RPMI7951 (cell line): ENCODE data around the gene AATF. TPM values are rescaled to one million over a fixed set of nuclear protein-coding genes. Genes with fewer than 3 reads are reported as not detected.

ENCODE experiments used
- DNase-seq: peaks from one replicate; pipeline ENCODE4 v3.0.0-alpha.2; 2012; ENCODE audit warnings: low read depth
- total RNA-seq: library from RNA; depleted of rRNA; stranded (reverse); fragments of >200 nt; shearing (Covaris generic); gene quantifications from 2 replicates; pipeline ENCODE4 v1.2.3, GENCODE V29; 2014

The AATF gene
- total RNA-seq, 1 experiment from 2014 or later = 27.0 TPM

DNA sequence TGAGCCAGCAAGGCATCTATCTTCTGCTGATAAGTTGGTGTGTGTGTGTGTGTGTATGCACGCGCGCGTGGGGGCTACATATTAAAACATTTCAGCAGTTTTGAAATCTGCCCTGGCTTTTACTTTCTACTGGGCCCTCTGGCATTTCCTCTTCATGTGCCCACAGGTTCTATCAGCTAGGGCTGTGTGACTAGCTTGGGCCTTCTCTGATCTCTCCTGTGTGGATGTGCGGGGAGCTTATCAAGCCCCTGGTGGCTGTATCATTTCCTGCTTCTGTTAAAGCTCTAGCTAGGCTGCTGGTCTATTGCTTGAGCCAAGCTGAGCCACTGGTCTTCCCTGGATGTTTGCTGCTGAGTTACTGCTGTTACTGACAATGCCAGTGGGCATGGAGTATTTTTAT lies 132.5 kb downstream of the AATF start:
- DNase-seq = no peak

GRCh38 chr17:37082311-37082860 lies 133.6 kb downstream of the AATF start:
- no peak for DNase-seq

DNA sequence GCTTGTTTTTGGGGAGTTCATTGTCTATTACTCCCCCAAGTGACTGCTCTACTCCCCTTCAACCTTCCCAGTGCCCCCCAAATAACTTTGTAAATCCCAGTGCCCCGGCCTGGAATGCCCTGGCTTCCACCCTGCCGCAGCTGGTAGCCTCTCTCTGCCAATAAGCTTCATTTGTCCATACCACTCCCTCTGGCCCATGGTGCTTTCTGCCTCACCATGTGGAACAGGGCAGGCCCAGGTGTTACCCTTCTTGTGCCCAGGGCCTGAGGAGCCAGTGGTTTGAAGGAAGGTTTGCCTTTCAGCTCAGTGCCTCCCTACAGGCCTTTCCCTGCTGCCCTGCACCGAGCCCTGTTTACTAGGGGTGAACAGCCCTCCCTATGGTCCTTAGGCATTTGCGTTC lies 134.2 kb downstream of the AATF start:
- DNase-seq = no peak

DNA sequence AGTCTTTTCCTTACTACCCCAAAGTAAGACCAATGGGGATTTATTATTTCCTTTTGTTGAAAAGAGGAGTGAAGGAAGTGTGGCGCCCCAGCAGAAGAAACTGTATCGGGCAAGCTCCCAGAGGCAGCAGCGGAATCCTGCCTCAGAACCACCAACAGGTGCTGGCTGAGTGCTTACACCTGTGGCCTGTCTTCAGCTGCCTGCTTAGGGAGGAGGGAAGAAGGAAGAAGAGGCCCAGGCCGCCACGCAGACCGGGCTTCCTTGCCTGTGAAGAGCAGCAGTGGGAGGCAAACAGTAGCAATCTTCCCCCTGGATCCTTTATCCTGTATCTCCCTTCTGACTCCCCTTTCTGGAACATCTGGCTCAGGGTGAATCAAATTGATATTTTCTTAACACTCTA lies 134.7 kb downstream of the AATF start:
- DNase-seq = no peak

GRCh38 chr17:37084372-37084771 lies 135.6 kb downstream of the AATF start:
- no peak for DNase-seq

DNA sequence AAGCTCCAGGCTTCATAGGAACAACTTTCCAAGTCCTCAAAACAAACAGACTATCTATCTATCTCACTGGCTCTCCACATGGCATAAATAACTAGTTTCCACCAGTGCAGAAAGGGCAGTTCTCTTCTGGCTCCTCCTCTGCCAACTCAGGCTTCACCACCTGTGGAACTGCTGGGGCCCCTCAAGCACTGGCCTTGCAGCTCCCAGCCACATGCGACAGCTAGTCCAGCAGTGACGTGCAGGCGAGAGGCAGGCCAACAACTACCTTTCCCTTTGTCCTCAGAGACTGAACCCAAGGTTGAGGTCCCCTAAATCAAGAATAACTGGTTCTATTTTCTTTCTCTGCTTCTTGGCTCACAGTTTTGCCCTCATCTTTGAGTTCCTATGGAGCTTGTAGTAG lies 137.6 kb downstream of the AATF start:
- DNase-seq = no peak

DNA sequence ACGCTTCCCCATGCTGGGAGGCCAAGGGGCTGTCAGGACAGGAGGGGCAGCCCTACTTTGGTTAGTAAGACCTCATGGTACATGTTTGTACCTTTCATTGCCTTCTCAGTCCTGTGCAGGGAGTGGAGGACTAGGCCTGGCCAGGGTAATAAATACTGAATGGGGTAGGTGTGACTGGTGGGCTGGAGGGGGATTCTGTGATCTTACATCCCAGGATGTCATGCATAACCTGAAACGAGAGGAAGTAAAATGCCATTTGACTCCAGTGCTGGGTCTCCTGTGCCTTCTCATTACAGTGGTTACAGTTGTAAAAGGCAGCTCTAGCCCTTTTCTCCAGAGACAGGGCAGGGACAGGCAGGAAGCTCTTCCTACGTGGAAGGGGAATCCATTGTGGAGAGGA lies 138.2 kb downstream of the AATF start:
- no peak for DNase-seq

- no peak for DNase-seq
Observed at GRCh38 chr17:37087683-37088082, 138.9 kb downstream of the AATF start.

DNA sequence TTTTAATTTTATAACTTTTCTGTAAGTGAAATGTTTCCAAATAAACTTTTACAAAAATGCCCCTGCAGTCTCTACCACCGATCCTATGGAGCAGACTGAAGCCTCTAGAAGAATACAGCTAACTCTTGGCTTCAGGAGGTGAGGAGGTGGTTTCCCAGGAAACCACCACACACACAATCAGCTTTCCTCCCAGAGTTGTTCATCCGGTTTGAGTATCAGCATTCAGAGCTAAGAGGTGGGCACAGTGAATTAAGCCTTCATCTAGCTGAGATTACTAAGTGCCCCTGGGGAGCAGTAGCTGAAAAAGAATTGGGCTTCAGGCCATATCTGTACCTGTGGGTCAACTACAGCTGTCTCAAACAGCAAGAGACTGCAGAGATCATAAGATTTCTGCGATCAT lies 139.7 kb downstream of the AATF start:
- no peak for DNase-seq

- DNase-seq = no peak
Observed at GRCh38 chr17:37088913-37089312, 140.2 kb downstream of the AATF start.

- no peak for DNase-seq
Observed at GRCh38 chr17:37089956-37090355, 141.2 kb downstream of the AATF start.

DNA sequence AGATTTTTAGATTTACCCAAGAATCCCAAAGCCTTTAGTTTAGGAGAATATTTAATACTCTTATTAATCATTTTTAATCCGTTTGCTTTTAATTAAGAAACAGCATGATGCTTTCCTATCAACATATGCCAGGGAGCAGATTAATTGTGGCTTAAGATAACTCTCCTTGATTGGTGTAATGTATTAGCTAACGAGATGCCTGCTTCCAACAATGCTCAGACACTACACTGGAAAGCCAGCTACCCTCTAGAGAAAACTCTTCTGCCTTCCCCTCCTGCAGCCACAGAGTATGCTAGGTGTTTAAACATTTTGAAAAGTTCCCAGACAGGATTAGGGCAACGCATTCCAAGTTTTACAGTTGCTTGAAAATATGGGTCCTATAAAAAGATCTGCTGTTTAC lies 142.2 kb downstream of the AATF start:
- DNase-seq = no peak

- DNase-seq = no peak
Observed at GRCh38 chr17:37092071-37092470, 143.3 kb downstream of the AATF start.

GRCh38 chr17:37092701-37093100 lies 143.9 kb downstream of the AATF start:
- DNase-seq = no peak

- DNase-seq = peak; percentile 35
Observed at GRCh38 chr17:37094391-37094790, 145.6 kb downstream of the AATF start.

DNA sequence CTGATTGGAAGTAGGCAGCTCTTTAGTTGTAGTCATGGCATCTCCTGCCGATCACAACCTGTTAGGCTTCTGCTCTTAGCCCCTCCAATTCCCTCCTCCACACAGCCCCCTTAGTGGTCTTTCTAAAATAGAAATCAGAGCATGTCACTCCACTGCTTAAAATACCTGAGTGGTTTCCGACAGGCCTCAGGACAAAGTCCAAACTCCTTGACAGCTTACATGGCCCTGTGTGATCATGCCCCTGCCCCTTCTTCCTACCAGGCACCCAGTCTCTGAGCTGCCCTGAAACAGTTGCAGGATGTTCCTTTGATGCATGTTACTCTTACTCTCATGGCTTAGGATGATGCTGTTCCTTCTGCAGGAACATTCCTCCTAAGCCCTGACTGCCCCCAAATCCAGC lies 147.3 kb downstream of the AATF start:
- no peak for DNase-seq

DNA sequence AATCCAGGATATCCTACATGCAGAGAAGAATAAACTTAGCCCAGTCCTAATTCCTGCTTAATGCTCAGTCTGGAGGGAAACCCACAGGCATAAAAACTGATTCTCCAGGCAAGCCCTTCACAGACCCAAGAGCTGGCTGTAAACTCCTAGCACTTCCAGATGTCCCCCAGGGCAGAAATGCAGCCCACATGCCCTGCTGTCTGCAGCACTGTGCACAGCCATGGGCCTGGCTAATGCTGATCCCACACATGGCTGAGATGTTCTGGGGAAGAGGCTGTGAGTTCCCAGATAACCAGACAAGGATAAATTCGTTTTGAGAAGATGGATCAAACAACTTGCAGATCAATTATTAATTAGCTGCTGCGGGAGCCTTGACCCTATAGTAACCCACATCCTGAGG lies 148.4 kb downstream of the AATF start:
- DNase-seq = no peak

DNA sequence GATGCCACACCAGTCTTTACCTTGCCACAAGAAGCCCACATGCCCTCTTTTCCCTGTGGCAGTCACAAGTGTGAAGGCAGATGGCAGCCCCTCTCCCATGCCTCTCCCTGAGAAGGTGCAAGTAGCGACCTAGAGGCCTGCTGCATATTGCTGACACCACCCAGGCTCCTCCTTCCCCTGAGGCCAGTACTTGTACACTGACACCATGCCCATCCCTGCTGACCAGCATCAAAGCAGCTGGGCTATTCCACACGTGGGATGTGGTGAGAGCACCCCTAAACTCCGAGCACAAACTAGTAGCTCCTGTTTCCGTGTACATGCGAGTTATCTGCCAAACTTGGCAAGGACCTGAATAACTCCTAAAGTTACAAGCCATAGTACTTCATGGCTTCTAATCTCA lies 149.4 kb downstream of the AATF start:
- no peak for DNase-seq

DNA sequence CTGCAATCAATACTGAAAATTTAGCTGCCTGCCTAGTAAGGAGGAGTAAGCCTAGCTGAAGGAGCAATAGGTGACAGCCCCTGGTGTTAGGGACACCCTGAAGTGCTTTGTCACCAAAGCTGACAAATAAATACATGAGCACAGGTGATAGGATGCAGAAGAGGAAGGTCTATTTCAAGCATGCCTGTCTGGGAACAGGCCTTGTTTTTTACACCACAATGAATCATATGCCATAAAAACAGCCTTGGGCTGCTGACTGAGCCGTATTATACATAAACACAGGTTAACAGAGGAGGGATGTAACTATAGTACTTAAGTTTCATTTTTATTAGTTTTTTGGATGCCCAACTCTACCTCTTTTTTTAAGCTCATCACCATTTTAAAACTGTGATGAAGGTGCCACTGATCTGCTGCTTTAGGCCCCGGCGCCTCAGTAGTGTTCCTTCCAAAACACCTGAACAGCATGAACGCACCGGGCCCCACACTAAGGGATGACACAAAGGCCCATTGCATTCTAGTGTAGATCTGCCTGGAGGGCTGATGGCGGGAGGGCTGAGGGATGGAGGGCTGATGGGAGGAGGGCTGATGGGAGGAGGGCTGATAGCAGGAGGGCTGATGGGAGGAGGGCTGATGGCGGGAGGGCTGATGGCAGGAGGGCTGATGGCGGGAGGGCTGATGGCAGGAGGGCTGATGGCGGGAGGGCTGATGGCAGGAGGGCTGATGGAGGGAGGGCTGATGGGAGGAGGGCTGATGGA lies 150.3 kb downstream of the AATF start:
- peak; percentile 28 for DNase-seq

DNA sequence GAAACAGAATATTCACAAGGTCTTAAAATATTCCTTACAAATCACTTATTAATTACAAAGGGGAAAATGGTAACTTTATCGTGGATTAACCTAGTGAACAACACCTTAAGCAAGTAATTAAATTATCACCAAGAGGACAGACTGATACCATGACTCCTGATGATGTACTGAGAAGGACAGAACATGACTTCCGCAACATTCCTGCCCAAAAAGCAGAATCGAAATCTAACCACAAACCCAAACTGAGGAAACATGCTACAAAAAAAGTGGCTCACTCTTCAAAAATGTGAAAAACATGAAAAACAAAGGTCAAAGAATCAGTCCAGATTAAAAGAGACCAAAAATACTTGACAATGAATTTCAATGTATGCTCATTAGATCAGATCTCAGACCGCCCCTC lies 151.5 kb downstream of the AATF start:
- DNase-seq = no peak

DNA sequence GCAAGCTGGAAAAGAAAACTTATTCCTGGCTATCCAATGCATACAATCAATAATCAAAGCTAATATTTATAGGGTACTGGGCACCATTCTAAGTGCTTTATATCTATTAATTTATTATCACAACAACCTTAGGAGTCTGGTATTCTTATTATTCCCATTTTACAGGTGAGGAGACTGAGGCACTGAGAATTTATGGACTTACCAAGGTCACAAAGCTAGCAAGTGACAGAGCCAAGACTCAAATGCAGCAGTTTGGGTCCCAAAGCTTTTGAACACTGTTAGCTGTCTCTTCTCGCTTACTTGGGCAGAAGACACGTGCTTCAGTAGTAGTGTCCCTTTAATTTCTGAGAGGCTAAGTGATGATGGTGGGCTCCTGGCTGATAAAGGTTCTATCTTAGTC lies 152.6 kb downstream of the AATF start:
- DNase-seq = no peak

DNA sequence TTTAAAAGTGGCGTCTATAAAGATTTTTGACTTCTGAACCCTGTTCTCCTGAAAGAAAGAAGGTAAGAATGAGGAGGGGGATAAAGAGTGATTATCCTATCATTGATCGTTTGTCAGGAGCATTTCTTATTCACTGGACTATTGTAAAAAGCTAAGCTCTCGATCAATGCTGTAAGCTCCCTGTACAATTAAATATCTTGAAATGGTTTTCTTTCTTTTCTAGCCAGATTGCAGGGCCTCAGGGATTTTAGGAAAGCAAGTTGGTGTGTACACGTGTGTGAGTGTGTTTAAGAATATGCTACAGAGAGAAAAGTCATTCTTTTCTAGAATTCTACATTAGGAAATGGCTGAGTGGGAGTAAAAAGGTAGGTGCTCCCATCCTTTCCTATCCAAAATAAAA lies 154.5 kb downstream of the AATF start:
- no peak for DNase-seq

- no peak for DNase-seq
Observed at GRCh38 chr17:37106049-37106448, 157.3 kb downstream of the AATF start.
